GM21423 (cell line): ENCODE measurements around the gene ASIC2.

Experiments
- ATAC-seq: cut with Tn5 transposase; IDR thresholded peaks from one replicate; pipeline ENCODE4 v1.9.1; 2021; ENCODE audit warnings: mild to moderate bottlenecking, moderate library complexity; ENCODE audit not compliant: unreplicated experiment

The ASIC2 gene

DNA sequence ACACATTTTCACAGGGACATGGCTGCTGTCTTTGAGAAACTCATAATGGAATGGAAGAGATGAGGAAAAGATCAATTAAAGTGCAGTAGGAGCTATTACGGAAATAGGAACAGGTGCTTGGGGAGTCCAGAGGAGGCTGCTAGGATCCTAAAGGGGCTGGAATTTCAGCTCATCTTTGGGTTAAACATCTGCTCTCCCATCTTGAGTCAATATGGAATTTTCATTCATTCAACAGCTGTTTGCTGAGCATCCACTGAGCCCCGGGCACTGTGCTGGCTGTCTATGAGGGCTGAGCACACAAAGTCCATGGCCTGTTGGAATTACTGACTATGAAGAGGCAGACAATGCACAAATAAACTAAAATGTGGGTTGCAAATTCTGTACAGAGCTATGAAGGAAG, 47.9 kb downstream of the ASIC2 start:
- no peak for ATAC-seq

DNA sequence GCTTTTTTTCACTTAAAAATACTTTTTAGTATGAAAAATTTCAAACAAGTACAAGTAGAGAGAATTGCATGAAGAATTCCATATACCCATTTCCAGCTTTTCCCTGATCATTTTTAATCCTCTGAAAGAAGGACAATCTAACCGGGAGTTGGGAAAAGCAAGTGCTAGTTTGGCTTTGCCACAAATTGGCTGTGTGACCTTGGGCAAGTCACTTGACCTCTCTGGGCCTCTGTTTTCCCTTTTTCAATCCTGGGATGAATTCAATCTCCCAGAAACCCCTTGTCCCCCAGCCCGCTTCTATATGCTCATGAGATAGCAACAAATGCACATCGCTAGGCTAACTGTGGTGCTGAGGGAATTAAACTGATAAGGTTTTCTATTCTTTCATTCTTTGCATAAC, 49.4 kb downstream of the ASIC2 start:
- ATAC-seq = no peak

DNA sequence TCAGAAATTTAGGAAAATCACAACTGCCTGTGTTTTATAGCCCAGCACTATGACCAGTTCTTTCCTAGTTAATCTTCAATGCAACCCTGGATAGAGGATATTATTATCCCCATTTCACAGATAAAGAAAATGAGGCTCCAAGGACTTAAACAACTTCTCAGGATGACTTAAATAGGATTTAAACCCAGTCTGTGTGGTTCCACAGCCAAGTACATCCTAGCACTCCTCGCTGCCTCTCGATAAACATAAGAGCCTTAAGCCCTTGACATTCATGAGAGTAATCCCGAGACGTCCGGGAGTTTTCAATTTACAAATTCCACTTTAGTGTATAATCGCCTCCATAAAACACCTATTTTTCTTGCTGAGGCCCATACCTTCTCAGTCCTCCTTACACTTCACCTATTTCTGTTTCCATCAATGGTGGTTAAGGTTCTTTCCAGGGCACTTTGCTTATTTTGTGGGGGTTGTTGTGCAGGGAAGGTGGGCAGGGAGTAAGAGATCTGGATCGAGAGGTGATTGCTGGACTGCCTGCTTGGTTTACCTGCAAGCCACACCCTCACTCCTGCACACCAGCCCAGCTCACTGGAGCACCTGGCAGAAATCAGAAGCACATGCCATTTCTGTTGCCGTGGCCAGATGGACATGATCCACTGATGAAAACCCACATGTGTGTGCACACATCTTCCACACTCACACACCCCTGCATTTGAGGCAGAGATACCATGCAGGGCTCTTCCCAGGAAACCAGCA, 50.5 kb downstream of the ASIC2 start:
- no peak for ATAC-seq

DNA sequence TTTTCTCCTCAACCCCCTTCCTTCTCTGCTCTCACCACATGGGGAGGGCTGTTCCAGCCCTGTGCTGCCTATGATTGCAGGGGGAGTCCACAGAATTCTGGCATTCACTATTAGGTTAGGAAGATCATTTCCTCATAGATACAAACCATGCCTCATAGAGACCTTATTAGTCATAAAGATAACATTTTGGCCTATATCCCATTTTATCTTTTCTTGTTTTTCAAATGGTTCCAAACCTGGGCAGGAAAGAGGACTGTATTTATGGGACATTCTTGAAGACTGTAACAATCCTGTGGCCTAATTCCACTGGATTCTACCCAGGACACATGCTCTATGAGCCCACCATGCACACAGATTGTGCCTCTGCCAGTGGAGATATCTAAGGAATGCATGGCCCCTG, 51.7 kb downstream of the ASIC2 start:
- no peak for ATAC-seq

DNA sequence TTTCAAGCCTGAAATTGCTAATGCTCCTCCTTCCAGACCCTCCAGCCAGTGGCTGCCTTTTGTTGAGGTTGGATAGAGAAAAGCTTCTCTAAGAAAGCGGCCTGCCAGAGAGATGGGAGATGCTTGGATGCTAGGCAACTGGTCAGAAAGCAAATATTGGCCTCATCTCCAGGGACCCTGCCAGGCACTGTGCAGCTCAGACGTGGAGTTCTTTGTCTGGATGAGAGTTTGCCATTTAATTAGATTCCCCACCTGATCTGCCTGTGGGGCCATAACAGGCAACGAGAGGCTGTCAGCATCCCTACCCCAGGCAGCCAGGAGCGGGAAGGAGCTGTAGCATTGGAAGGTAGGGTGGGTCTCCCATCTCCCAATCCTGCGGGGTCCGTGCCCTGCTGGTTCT, 52.7 kb downstream of the ASIC2 start:
- no peak for ATAC-seq

DNA sequence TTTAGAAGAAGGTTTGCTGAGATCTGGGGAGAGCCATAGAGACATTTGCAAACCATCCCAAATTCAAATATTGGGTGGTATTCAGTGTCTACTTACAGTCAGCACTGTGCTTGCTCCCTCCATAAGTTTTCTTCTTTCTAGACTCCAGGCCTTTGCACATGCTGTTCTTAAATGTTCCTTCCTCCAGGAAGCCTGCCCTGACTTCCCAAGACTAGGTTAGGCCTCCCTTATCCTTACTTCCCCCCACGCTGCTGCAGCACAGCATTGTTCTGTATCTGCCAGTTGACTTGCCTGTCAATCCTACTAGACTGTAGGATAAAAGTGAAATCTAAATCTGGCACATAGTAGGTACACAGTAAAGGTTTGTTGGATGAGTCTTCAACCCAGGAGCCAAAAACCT, 53.4 kb downstream of the ASIC2 start:
- no peak for ATAC-seq

DNA sequence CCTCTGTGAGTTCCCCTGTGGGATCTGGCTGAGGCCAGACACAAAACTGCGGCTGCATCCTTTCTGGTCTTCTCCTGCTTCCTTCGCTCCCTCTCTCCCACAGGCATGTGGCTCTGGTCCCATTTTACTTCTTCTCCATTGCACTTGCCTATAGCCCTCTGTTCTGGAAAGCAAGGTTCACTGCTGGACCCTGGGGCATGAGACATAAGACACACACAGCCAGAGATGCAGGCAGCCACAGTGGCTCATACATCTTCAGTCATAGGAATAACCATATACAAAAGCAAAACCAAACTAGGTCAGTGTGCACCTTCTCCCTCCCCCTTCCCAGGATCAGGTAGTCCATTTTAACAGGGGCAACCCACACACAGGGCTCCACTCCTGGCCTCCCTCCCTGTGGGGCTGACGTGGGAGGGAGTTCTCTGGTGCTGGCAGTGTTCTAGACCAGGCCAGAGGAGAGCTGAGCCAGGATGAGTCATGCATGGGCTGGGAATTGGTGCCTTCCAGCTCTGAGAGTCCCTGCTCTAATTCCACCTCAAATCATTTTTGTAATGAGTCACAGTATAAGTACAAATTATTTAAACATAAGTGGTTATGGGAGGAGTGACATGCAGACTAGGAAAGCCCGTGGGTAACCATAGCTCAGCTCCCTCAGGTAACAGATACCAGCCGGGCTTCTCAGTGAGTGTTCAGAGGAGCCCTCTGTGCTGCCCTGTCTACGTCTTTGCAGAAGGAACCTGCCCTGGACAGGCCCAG, 58.0 kb downstream of the ASIC2 start:
- ATAC-seq = no peak

DNA sequence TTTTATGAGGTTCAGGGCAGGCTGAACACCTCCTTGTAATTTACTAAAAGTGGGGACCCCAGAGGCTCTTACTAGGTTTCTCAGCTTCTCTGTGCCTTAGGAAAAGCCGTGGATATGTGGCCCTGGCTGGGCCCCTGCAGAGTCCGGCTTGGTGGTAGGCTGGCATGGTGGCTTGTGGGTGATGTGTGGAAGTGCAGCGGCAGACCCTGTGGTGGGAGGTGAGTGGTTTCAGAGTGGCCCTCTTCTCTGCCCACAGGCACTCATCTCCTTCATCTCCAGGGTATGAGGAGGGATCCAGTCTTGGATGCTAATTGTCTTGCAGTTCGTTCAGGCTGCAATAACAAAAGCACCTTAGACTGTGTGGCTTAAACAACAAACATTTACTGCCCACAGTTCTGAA, 58.9 kb downstream of the ASIC2 start:
- no peak for ATAC-seq

DNA sequence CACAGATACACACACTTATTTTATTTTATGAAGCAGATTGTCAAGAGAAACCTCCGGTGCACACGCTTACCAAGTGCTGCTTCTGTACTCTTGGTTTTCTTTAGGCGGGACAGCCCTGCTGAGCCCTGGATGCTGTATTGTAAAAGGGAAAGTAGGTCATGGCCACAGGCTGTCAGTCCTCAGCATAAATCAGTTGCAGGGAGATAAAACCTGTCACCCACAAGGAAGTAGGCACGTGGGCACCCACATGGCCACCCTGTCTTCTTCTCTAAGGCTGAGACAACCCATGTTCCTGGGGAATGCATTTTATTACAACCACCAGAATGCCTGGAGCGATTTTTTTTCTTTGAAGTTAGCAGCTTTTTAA, 59.3 kb downstream of the ASIC2 start:
- no peak for ATAC-seq

DNA sequence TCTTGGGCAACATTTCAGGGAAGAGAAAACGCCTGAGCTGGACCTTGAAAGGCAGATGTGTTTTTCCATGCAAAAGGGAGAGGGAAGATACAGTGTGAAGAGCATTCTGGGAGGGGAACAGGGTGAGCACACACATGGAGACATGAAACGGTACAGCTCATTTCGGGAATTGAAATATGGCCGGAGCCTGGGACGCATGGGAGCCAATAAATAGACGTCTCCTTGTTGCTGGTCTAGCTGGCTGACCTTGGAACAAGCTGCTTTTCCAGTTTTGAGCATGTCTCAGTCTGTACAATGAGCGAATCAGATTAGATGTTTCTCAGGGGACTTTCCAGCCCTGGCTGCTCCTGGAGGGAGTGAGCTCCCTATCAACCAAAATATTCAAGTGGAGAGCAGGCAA, 63.6 kb downstream of the ASIC2 start:
- ATAC-seq = no peak

DNA sequence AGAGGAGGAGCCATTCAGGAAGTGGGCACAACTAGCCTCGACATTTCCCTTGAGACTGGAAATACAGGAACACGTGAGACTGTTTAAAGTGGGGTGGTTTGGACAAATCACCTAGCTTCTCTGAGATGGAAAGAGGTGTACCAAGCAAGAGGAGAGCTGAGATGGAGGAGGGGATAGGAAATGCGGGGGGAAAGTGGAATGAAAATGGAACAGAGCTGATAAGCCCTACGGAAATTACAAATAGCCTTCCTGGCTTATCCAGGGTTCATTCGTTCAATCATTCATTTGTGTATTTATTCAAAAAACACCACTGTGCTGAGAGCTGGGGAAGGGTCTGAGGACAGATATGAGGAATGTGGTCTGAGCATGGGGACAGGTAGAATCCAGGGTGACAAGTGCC, 64.1 kb downstream of the ASIC2 start:
- ATAC-seq = no peak

DNA sequence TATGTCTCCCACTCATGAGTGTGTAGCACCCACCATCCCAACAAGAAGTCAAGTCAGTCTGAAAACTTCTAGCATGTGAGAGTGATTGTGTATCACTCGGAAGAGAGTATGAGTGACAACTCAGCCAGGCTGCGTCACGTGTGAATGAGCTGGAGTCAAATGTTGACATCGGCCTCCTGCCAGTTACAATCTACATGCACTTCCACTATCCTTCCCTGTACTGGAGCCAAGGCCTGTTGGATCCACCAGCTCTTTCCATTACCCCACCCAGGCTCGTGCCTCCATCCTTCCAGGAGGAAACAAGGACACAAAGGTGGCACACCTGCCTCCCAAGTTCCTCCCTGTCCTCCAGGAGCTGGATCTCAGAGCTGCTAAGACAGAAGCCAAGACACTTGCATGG, 64.5 kb downstream of the ASIC2 start:
- no peak for ATAC-seq

DNA sequence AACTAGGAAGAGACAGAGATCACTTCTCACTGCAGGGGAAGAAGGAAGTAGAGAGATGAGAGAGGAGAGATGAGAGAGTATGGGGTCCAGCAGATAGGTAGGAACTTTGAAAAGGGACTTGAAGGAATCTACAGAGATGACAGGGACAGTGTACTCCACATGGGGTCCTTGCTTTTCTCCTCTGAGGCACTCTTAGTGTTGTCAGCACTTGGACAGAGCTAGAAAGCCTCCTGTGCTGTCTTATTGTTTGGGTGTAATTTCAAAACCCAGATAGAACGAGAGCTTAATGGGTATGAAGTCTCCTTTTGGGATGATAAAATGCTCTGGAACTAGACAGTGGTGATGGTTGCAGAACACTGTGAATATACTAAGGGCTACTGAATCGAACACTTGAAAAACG, 65.2 kb downstream of the ASIC2 start:
- no peak for ATAC-seq

DNA sequence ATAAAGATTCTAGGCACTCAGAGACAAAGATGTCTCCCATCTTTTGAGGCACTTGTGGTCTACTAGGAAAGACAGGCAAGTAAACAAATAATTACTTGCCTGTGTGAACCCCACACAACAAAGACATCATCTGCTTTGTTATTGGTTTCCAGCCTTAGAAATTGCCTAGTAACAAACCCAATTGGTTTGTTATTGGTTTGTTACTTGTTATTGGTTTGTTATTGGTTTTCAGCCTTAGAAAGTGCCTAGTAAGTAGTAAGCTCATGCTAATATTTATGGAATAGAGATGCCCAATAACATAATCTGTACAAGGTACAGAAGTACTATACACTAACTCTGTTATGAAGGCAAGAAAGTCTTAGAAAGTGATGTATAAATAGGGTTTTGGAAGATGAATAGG, 67.1 kb downstream of the ASIC2 start:
- no peak for ATAC-seq

DNA sequence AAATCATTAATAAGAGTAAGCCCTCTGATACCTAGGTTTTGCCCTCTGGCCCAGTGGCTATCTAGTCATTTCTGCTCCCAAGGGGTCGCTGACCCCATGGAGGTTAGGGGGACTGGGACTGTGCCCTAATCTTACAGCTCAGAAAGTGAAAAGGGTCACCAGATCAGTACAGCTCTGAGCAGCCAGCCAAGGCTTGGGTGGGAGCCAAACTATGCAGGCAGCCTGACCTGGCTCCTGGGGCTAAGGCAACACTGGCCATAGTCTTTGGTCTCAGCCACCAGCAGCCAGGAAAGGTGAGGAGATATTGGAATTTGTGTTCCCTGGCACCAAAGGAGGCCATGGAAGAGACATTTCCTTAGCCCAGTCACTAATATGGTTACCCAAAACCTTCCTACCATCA, 67.6 kb downstream of the ASIC2 start:
- no peak for ATAC-seq

DNA sequence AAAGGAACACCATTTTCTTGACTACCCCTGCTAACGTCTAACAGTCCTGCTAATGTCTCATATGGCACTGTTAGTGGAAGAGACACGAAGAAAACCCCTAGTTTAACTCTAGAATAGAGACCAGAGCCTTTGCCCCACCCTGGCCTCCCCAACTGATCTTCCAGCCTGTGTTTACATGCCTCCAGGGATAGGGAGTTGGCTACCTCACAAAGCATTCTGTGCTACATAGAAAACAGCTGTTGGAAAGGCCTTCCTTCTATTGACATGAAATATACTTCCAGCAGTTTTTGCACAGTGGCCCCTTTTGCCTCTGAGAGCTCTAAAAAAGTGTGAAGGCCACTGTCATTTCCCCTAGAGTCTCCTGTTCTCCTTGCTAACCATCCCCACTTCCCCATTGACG, 73.1 kb downstream of the ASIC2 start:
- ATAC-seq = no peak

DNA sequence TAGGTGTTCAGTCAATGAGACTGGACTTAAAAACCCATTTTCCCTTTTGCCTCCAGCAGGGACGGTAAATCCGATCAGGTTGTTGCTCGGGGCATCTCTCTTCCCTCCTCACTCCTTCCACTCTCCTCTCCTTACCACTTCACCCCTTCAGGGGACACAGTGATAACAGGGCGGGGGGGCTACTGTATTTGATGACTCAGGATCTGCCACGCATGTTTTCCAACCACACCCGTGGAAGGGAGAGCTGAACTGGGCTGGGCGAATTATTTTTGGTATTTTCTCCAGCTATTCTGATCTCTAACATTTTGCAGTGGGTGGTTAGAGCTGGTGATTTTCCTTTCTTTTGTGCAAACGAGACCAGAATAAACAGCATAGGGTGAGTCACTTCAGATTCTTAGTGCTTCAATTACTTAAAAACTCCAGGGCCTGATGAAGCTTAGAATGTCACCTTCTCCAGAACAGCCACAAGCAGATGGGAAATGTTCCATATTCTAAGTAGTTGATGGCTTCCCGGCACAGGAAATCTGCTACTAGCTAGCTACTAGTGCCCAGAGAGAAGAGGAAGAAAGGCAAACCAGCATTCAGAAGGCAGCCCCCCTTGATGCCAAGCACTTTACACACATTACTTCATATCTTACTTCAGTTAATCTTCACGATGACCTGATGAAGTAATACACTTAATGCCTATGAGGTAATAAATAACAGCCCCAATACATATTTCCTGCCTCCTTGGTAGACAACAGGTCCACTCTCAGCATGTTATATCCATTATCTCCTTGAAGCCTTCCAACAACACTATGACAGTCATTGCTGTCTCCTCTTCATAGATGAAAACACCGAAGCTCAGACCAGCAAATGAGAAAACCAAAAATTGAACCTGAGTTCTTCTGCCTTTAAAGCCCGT, 74.1 kb downstream of the ASIC2 start:
- no peak for ATAC-seq

DNA sequence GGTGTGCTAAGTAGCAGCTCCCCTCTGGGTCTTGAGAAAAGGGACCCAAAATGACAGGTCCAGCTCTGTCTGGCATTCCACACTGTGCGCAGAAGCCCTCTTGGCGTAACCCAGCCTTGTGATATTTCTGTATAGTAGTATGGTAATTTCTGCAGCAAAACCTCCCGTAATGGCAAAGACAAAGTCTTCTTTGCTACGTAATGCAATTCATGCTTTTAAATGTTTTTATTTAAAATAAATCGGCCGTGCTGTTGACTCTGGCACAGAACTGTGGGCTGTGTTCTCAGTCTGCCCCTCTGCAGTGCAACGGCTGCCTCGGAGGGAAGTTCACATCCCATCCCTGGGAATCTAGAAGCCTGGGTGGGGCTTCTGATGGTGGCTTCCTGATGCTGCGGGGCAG, 75.2 kb downstream of the ASIC2 start:
- ATAC-seq = no peak

DNA sequence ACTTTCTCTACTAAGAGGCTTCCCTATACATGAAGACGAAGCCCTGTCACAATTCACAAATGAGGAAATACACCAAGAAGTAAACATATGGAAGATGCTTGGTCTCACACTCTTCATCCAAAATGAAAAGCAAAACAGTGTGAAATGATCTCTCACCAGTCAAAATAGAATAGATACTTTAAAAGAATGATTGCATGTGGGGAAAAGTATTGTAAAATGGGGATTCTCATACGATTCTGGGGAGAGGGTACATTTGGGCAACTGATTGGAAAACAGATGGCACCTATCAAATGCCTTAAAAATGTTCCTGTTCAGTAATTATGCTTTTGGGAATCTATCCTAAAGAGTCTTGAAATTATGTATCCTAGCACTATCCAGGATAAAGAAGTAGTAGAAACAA, 78.1 kb downstream of the ASIC2 start:
- ATAC-seq = no peak

DNA sequence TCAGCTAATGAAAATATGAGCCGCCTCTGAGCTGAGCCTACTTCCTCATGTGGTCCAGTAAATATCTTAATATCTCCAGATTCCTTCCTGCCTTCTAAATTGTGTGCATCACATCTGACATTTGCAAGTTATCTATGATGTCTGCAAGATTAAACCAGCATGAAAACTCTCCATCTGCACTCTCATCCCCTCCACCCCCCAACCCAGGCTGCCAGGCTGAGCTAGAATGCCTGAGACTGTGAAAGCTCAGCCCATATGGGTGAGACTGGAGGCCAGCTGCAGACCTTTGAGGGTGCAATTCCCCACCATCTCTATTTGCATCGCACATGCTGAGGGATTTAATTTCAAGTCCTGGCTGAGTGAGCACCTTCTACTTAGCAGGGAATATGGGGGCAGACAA, 82.8 kb downstream of the ASIC2 start:
- no peak for ATAC-seq

DNA sequence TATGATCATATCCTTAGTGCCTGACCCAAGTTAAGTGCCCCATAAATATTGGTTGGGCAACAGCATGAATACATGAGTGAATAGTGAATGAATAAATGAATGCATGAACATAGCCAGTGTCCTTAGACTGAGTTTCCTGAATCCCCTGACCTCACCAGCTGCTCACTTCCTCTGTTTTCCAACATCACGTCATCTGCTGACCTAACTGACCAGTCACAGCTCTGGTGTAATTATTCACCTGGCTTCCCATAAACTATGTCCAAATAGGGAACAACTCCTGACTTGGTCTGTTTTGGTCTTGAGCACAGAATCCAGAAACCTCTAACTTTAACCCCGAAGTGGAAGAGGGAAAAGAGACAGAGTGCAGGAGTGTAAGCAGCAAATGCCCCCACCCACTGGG, 83.4 kb downstream of the ASIC2 start:
- no peak for ATAC-seq

DNA sequence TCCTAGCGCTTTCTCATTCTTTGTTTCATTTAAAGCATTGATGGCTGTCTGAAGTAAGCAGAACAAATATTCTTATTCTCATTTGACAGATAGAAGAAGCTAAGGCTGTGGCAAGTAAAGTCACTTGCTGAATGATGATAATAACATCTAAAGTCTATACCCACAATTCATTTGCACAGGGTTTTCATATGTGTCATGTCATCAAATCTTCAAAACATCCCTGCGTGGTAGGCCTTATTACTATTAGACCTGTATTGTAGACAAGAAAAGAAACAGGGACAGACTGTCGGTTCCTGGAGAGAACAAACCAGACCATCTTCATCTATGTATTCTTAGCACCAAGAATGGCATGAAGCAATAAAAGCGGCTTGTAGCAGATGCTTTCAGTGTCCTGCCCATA, 85.9 kb downstream of the ASIC2 start:
- no peak for ATAC-seq
